GM21723 (cell line): ENCODE data around the gene KCNH3.

Experiments used
- ATAC-seq: cut with Tn5 transposase; IDR thresholded peaks from one replicate; pipeline ENCODE4 v1.9.1; 2021; ENCODE audit warnings: mild to moderate bottlenecking, moderate library complexity; ENCODE audit not compliant: unreplicated experiment

Gene KCNH3

DNA sequence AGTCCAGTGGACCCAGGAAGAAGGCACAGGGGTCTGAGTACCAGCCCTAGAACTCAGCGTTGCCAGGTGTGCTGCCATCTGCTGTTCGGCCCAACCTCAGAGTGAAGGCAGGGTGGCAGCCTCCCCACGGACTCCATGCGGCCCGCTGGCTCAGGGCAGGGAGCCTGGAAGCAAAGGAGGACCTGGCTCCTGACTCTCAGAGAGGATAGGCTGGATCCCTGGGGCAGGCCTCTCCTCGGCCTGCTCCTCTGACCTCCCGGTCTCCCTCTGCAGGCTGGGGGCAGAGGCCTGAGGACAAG lies 19.0 kb downstream of the KCNH3 start:
- ATAC-seq, result no peak

DNA sequence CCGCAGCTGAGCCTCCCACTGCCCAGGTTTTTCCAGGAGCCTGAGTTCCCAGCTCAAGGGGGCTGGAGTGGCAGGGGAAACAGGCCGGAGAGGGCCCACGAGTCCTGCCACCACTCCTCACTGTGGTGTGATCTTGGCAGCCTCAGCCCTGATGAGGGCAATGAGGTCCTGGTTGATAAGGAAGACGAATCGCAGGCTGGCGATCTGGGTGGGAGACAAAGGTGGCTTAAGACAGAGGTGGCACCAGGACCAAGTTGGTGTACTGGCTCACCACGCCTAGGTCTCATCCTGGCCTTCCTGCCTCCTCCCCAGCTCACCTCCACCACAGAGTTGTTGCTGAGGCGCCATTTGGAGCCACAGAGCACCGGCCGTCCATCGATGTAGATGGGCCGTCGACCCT lies 19.7 kb downstream of the KCNH3 start:
- no peak for ATAC-seq

DNA sequence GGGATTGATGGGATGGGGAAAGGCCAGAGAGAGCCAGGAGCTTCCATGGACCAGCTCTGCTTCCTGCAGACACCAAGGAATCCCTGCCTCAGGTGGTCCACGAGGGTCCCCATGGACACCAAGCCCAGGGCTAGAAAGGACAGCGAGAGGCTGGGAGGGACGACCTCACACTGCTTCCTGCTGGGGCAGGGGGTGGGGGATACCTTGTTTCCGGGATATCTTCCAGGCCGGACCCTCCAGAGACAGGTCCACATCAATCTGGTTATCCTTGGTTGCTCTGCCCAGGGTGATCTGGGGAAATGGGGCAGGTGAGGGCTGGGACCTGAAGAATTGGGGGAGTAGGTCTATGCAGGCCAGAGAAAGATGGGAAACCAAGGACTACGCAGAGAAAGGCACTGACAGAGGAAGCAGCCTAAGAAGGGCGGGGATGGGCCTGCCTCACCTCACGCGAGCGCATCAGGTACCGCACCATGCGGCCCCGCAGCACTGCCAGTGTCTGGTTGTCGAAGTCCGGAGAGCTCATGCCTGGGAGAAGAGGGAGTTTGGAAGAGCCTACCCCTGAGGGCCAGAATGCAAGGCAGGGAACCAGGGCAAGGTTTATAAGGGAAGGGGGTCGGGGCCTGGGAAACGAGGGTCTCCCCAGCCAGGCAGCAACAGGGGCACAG lies 20.3 kb downstream of the KCNH3 start:
- no peak for ATAC-seq

DNA sequence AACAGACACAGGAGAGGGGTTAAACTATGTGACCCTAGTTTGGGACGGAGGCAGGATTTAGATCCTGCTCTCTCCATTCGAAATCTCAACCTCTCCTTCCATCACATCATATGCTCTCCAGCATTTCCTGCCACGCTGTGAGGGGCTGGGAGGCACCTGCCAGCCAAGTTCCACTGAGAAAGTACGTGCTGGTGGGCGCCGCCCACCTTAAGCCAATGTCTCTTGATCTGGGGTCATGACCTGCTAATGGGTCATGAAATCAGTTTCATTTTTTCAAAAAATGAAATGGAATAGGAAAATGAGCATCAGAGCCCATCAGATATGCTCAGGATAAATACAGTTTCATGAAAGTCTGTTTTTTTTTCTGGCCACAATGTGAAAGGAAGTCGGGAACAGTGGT lies 21.9 kb downstream of the KCNH3 start:
- no peak for ATAC-seq

- no peak for ATAC-seq
Measured at GRCh38 chr12:49562233-49562632, 23.4 kb downstream of the KCNH3 start.

GRCh38 chr12:49562831-49563230 lies 24.0 kb downstream of the KCNH3 start:
- ATAC-seq, result no peak

DNA sequence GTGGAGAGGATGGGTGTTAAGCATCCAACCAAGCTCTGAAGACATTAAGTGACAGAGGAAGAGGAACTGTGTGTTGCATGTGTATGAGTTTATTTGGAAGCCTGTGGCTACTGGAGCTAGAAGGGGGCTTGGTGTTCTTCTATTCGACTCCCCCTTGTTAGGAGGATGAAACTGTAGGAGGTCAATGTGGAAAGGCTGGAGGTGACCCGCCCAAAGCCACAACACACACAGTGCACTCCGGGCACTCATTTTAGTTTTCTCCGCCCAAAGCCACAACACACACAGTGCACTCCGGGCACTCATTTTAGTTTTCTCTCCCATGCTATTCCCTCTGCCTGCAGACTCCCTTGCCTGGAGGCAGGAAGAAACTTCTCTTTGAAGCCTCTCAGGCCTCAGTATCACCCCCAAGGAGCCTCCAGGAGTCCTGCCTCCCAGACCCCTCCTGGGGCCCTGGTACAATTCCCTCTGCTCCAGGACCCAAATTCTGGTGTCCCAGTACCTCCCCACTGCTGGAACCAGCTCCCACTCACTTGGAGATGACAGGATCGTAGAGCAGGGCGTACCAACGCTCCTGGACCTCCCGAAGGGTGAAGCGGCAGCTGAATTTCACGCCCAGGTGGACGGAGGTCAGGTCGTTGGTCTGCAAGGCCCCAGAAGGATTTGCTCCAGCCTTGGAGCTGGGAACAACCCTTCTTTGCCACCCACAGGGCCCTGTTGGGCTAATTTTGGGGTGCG lies 25.3 kb downstream of the KCNH3 start:
- ATAC-seq, result no peak

- ATAC-seq, result no peak
Measured at GRCh38 chr12:49564686-49565405, 26.0 kb downstream of the KCNH3 start.

- ATAC-seq, result no peak
Measured at GRCh38 chr12:49565406-49566265, 26.8 kb downstream of the KCNH3 start.

- ATAC-seq, result no peak
Measured at GRCh38 chr12:49566361-49566760, 27.5 kb downstream of the KCNH3 start.

DNA sequence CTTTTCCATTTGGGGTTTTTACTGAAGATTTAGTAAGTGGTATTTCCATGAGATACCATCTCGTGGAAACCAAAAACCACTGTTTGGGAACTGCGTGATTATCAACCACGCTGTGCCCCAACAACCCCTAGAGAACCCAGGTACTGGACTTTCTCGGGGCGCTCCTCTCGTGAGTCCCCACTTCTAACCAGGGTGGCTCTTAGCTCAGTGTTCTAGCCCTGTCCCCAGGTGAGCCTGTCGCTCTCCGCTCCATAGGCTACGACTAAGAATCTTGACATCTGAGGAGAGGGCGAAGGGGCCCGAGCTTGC lies 28.4 kb downstream of the KCNH3 start:
- ATAC-seq, result peak; percentile 10

- ATAC-seq, result peak; percentile 80
Measured at GRCh38 chr12:49567611-49568441, 29.0 kb downstream of the KCNH3 start, which contains the start of gene MCRS1. TSS of gene MCRS1 (minus strand) at chr12:49568142. CDS start at chr12:49566731, 1,411 bp downstream.

- ATAC-seq, result no peak
Measured at GRCh38 chr12:49568442-49569162, 29.8 kb downstream of the KCNH3 start.

DNA sequence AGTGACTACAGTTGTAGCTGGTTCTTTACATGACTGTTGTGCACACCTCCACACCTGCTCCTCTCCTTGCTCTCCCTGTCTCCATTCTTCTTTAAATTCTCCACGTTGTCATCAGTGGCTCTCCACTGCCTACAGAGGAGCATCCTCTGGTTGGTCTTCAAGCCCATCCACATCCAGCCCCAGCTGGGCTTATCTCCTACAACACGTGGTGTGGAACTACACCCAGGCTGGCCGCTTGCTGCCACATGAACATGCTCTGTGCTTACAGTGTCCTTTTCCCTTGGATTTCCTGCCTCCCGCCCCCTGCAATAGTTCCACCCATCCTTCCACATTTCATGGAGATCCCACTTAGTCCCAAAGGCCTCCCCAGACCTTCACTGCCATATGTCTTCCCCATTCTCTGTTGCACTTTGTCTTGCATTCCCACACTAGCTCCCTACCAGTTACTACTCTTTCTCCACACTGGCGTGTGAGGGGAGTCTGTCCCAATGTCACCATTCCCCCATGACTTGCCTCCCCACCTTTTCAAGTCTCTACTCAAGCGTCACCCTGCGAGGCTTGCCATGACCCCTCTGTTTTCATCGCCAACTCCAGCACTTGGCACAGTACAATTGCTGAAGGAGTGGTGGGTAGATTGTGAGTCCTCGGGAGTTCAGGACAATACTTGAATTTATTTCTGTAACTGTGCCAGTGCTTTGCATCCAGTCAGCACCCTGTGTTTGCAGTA lies 38.9 kb downstream of the KCNH3 start:
- ATAC-seq, result no peak

GRCh38 chr12:49578471-49579112 lies 39.8 kb downstream of the KCNH3 start:
- ATAC-seq, result no peak

GRCh38 chr12:49580572-49581535 lies 42.0 kb downstream of the KCNH3 start:
- ATAC-seq, result peak; percentile 68

GRCh38 chr12:49582201-49582600 lies 43.4 kb downstream of the KCNH3 start:
- ATAC-seq, result no peak
